Stimulated activated CD4-positive, alpha-beta T cell treated with anti-CD3 and anti-CD28 coated beads, Interleukin-1b, Interleukin-23, amount 100 ng/mL, for 1 hour (primary cell): ENCODE measurements around the gene PKIG.

ENCODE experiments used
- DNase-seq, 2 donors: peaks; one replicate each; pipeline ENCODE4 v3.0.0-alpha.2; 2020; ENCODE audit warnings: low read depth in 2 of 2

PKIG gene

DNA sequence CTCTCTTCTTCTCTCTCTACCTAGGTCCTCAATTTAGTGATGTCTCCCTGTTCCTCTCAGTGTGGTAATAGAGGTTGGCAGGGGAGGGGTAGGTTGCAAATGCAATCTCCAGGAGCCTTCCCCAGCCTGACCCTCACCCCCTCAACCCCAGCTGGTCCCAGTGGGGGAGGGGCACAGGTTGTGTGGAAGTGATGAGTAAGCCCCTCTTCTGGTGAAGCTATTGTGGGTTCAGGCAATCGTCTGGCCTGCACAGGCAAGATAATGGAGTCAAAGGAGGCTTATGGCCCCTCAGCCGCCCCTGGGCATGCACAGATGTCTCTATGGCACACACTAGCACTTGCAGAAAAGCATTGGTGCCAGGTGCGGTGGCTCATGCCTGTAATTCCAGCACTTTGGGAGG lies 79.9 kb downstream of the PKIG start:
- DNase-seq: no peak

GRCh38 chr20:44664131-44664530 lies 81.8 kb downstream of the PKIG start:
- DNase-seq: no peak

- no peak for DNase-seq
Observed at GRCh38 chr20:44666066-44666465, 83.7 kb downstream of the PKIG start.
